Stimulated activated effector memory CD8-positive, alpha-beta T cell treated with anti-CD3 and anti-CD28 coated beads, Interleukin-12 subunit alpha, Interleukin-12 subunit beta, amount 100 ng/mL, for 72 hours (primary cell): ENCODE data around the gene TMED6.
"Not testable (repeated sequence)": the region's sequence is repeated elsewhere in the genome, so short reads cannot be mapped to it uniquely, and the experiment has no call there.

Source experiments
- ATAC-seq: fragments of 150-1000 bp; cut with Tn5 transposase; 2 replicates; pipeline ENCODE4 v1.10.0; 2021
- DNase-seq, 2 donors: peaks; one replicate each; pipeline ENCODE4 v3.0.0; 2021 to 2022; ENCODE audit warnings: low spot score in 2 of 2
- H3K27ac Mint-ChIP-seq: one replicate; pipeline ENCODE4 v1.8.0; 2022; ENCODE audit warnings: mild to moderate bottlenecking, mixed read lengths
- H3K36me3 Mint-ChIP-seq: one replicate; pipeline ENCODE4 v1.8.0; 2022; ENCODE audit warnings: mild to moderate bottlenecking, mixed read lengths
- H3K4me1 Mint-ChIP-seq: one replicate; pipeline ENCODE4 v1.8.0; 2022; ENCODE audit warnings: mixed read lengths
- H3K4me3 Mint-ChIP-seq: one replicate; pipeline ENCODE4 v1.8.0; 2022; ENCODE audit warnings: mild to moderate bottlenecking, mixed read lengths
- H3K9me3 Mint-ChIP-seq: one replicate; pipeline ENCODE4 v1.8.0; 2022; ENCODE audit warnings: mixed read lengths

The TMED6 gene

GRCh38 chr16:69371564-69371963 lies 20.0 kb upstream of the TMED6 start:
- Mint-ChIP-seq H3K36me3 (peaks cover 85% of the 10 kb centered on the region), H3K27ac (peak overlapping the region; percentile 73), H3K9me3 (no peaks in the 10 kb centered on the region), H3K4me3 (no peak overlapping the region), H3K4me1 (peaks cover 19% of the 10 kb centered on the region)
- ATAC-seq, result no peak
- DNase-seq, result no peak

GRCh38 chr16:69368866-69369265 lies 17.3 kb upstream of the TMED6 start:
- ATAC-seq, result no peak
- no peak overlapping the region for H3K4me3 Mint-ChIP-seq
- DNase-seq, result no peak
- H3K4me1 Mint-ChIP-seq, result peaks cover 40% of the 10 kb centered on the region
- peaks cover 100% of the 10 kb centered on the region for H3K36me3 Mint-ChIP-seq
- no peaks in the 10 kb centered on the region for H3K9me3 Mint-ChIP-seq
- H3K27ac Mint-ChIP-seq, result no peak overlapping the region

GRCh38 chr16:69367980-69368379 lies 16.4 kb upstream of the TMED6 start:
- no peak overlapping the region for H3K4me3 Mint-ChIP-seq
- DNase-seq (no peak), ATAC-seq (no peak)
- H3K4me1 Mint-ChIP-seq, result peaks cover 45% of the 10 kb centered on the region
- H3K9me3 Mint-ChIP-seq, result no peaks in the 10 kb centered on the region
- peaks cover 100% of the 10 kb centered on the region for H3K36me3 Mint-ChIP-seq
- H3K27ac Mint-ChIP-seq, result peak overlapping the region; percentile 32

- H3K4me1 Mint-ChIP-seq, result peaks cover 55% of the 10 kb centered on the region
Observed at GRCh38 chr16:69366431-69366830, 14.8 kb upstream of the TMED6 start.

GRCh38 chr16:69365901-69366300 lies 14.3 kb upstream of the TMED6 start:
- H3K27ac Mint-ChIP-seq, result peak overlapping the region; percentile 27
- peaks cover 58% of the 10 kb centered on the region for H3K4me1 Mint-ChIP-seq
- DNase-seq (no peak), ATAC-seq (no peak)
- H3K36me3 Mint-ChIP-seq, result peaks cover 82% of the 10 kb centered on the region
- no peaks in the 10 kb centered on the region for H3K9me3 Mint-ChIP-seq
- no peak overlapping the region for H3K4me3 Mint-ChIP-seq

More at GRCh38 chr16:69366431-69366830, 14.8 kb upstream of the TMED6 start:
- ATAC-seq (peak; percentile 83), DNase-seq (no peak)
- Mint-ChIP-seq H3K4me3 (no peak overlapping the region), H3K36me3 (peaks cover 87% of the 10 kb centered on the region), H3K27ac (peak overlapping the region; percentile 27), H3K9me3 (no peaks in the 10 kb centered on the region)

GRCh38 chr16:69364088-69364487 lies 12.5 kb upstream of the TMED6 start:
- Mint-ChIP-seq H3K4me1 (peaks cover 44% of the 10 kb centered on the region), H3K4me3 (no peak overlapping the region), H3K9me3 (no peaks in the 10 kb centered on the region), H3K27ac (peak overlapping the region; percentile 80), H3K36me3 (peaks cover 64% of the 10 kb centered on the region)
- ATAC-seq (no peak), DNase-seq (no peak)

- H3K4me3 Mint-ChIP-seq, result no peak overlapping the region
- ATAC-seq (no peak), DNase-seq (no peak)
- peaks cover 56% of the 10 kb centered on the region for H3K36me3 Mint-ChIP-seq
- peak overlapping the region; percentile 80 for H3K27ac Mint-ChIP-seq
- no peaks in the 10 kb centered on the region for H3K9me3 Mint-ChIP-seq
- H3K4me1 Mint-ChIP-seq, result peaks cover 44% of the 10 kb centered on the region
Observed at GRCh38 chr16:69363281-69363717, 11.7 kb upstream of the TMED6 start.

- not testable (repeated sequence) for H3K9me3 Mint-ChIP-seq, H3K27ac Mint-ChIP-seq, ATAC-seq, DNase-seq, H3K4me3 Mint-ChIP-seq
- peaks cover 24% of the 10 kb centered on the region for H3K36me3 Mint-ChIP-seq
- peaks cover 26% of the 10 kb centered on the region for H3K4me1 Mint-ChIP-seq
Observed at GRCh38 chr16:69360070-69360469, 8.5 kb upstream of the TMED6 start.

- Mint-ChIP-seq H3K27ac (no peak overlapping the region), H3K36me3 (peaks cover 53% of the 10 kb centered on the region), H3K4me1 (peaks cover 21% of the 10 kb centered on the region), H3K9me3 (no peaks in the 10 kb centered on the region), H3K4me3 (no peak overlapping the region)
- ATAC-seq (no peak), DNase-seq (no peak)
Observed at GRCh38 chr16:69350536-69351133, 951 bp downstream of the TMED6 start.

- peaks cover 63% of the 10 kb centered on the region for H3K36me3 Mint-ChIP-seq
- DNase-seq (no peak), ATAC-seq (no peak)
- no peak overlapping the region for H3K27ac Mint-ChIP-seq
- peaks cover 28% of the 10 kb centered on the region for H3K4me1 Mint-ChIP-seq
- no peak overlapping the region for H3K4me3 Mint-ChIP-seq
- no peaks in the 10 kb centered on the region for H3K9me3 Mint-ChIP-seq
Observed at GRCh38 chr16:69349536-69349935, 2.0 kb downstream of the TMED6 start.

- H3K27ac Mint-ChIP-seq, result no peak overlapping the region
- ATAC-seq, result no peak
- DNase-seq, result no peak
- peaks cover 68% of the 10 kb centered on the region for H3K36me3 Mint-ChIP-seq
- H3K4me1 Mint-ChIP-seq, result peaks cover 28% of the 10 kb centered on the region
- no peak overlapping the region for H3K4me3 Mint-ChIP-seq
- no peaks in the 10 kb centered on the region for H3K9me3 Mint-ChIP-seq
Observed at GRCh38 chr16:69348222-69348621, 3.4 kb downstream of the TMED6 start.

- H3K4me3 Mint-ChIP-seq, result no peak overlapping the region
- H3K36me3 Mint-ChIP-seq, result peaks cover 68% of the 10 kb centered on the region
- H3K27ac Mint-ChIP-seq, result peak overlapping the region; percentile 71
- ATAC-seq (peak; percentile 86), DNase-seq (no peak)
- peaks cover 30% of the 10 kb centered on the region for H3K4me1 Mint-ChIP-seq
- H3K9me3 Mint-ChIP-seq, result no peaks in the 10 kb centered on the region
Observed at GRCh38 chr16:69346683-69347082, 4.9 kb downstream of the TMED6 start.

- Mint-ChIP-seq H3K4me3 (no peak overlapping the region), H3K36me3 (peaks cover 72% of the 10 kb centered on the region), H3K9me3 (no peaks in the 10 kb centered on the region), H3K27ac (peak overlapping the region; percentile 60), H3K4me1 (peaks cover 38% of the 10 kb centered on the region)
- no peak for DNase-seq
- peak; percentile 76 for ATAC-seq
Observed at GRCh38 chr16:69345923-69346322, 5.7 kb downstream of the TMED6 start.

- Mint-ChIP-seq H3K9me3 (no peaks in the 10 kb centered on the region), H3K27ac (no peak overlapping the region), H3K4me3 (no peak overlapping the region), H3K4me1 (peaks cover 51% of the 10 kb centered on the region), H3K36me3 (peaks cover 75% of the 10 kb centered on the region)
- DNase-seq, result no peak
- ATAC-seq, result no peak
Observed at GRCh38 chr16:69344171-69344570, 7.4 kb downstream of the TMED6 start.

GRCh38 chr16:69340095-69340644 lies 11.4 kb downstream of the TMED6 start:
- DNase-seq, result no peak
- Mint-ChIP-seq H3K4me1 (peaks cover 50% of the 10 kb centered on the region), H3K36me3 (peaks cover 71% of the 10 kb centered on the region)

More at GRCh38 chr16:69340095-69340644, 11.4 kb downstream of the TMED6 start:
- Mint-ChIP-seq H3K27ac (peak overlapping the region; percentile 97), H3K4me3 (peak overlapping the region; percentile 98), H3K9me3 (no peaks in the 10 kb centered on the region)
- no peak for ATAC-seq
